Epithelial cell of proximal tubule (primary cell): ENCODE measurements around the gene ZNF474. TPM values are rescaled to one million over a fixed set of nuclear protein-coding genes. Genes with fewer than 3 reads are reported as not detected.

Experiments used
- DNase-seq: peaks from one replicate; pipeline ENCODE4 v3.0.0-alpha.2; 2011; ENCODE audit warnings: low read depth
- H3K4me3 ChIP-seq: 2 replicates; pipeline ENCODE4 v1.5.1; 2011; ENCODE audit warnings: low read depth, mild to moderate bottlenecking, low read length
- total RNA-seq: library from RNA; depleted of rRNA; stranded (reverse); fragments of >200 nt; gene quantifications from 2 replicates; pipeline ENCODE4 v1.2.3, GENCODE V29; 2015
- TF ChIP-seq, protein P1 (sequence below): conservative IDR thresholded peaks from 2 replicates; pipeline ENCODE4 v1.5.1; 2012; ENCODE audit warnings: low read depth, mild to moderate bottlenecking, low read length

The ZNF474 gene
- total RNA-seq, 1 donor from 2014 or later: not detected

DNA sequence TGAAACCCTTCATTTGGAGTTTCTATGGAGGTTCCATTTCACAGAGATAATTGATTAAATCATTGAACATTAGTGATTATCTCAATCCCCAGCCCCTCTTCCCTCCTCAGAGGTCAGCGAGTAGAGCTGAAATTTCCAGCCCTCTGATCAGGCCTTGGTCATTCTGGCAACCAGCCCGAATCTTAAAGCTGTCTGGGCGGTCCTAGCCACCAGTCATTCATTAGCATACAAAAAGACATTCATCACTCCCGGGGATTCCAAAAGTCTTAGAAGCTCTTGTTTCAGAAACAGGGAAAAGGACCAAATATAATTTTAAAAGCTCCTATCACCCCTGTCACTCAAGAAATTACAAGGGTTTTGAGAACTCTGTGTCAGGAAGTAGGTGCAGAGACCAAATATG lies 41.3 kb downstream of the ZNF474 start:
- no peak overlapping the region for H3K4me3 ChIP-seq
- DNase-seq: no peak
- TF ChIP-seq, protein P1, sequence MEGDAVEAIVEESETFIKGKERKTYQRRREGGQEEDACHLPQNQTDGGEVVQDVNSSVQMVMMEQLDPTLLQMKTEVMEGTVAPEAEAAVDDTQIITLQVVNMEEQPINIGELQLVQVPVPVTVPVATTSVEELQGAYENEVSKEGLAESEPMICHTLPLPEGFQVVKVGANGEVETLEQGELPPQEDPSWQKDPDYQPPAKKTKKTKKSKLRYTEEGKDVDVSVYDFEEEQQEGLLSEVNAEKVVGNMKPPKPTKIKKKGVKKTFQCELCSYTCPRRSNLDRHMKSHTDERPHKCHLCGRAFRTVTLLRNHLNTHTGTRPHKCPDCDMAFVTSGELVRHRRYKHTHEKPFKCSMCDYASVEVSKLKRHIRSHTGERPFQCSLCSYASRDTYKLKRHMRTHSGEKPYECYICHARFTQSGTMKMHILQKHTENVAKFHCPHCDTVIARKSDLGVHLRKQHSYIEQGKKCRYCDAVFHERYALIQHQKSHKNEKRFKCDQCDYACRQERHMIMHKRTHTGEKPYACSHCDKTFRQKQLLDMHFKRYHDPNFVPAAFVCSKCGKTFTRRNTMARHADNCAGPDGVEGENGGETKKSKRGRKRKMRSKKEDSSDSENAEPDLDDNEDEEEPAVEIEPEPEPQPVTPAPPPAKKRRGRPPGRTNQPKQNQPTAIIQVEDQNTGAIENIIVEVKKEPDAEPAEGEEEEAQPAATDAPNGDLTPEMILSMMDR: no peak

- no peak overlapping the region for H3K4me3 ChIP-seq
- DNase-seq: no peak
- TF ChIP-seq, protein P1: no peak
Observed at GRCh38 chr5:122172207-122172606, 42.9 kb downstream of the ZNF474 start.

DNA sequence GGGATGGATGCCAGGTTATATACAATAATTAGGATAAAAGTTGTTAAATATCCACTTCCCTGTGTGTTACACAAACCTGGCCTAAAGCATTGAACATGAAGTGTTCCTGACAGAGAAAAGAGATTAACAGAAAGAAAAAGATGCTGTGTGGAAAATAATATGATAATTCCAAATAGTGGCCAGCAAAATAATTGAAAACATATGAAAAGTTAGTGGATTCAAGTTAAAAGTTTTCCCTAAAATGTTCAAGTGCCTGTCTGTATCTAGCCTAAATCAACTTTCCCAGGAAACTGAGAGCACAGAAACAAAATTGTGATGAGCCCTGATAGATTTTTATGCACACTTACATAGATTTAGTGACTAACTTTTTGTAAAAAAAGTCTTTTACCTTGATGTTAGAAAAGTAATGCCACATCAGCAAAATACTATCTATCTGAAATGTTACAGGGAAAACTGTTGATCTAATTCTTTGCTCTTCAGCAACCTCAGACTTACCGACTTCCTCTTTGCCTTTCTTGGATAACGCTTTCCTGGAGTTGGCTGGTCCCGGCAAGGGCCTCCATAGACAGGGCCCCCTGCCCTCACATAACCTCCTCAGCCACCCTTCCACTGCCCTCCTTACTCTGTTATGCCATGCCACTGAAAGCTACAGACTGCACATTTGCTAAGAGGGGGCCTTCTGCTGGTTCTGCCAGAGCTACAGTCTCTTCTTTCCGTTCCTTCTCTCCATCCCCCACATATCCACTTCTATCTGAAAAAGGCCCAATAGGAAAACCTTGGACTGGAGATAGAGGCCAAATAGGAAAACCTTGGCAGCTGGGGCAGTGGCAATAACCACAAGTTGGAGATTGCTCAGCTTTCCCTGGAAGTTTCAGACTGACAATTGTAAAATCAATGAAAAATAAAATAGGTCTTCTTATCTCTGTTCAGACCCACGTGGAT lies 44.4 kb downstream of the ZNF474 start:
- H3K4me3 ChIP-seq: no peak overlapping the region
- TF ChIP-seq, protein P1: no peak
- DNase-seq: no peak

GRCh38 chr5:122175091-122175490 lies 45.7 kb downstream of the ZNF474 start:
- no peak for DNase-seq
- no peak overlapping the region for H3K4me3 ChIP-seq
- TF ChIP-seq, protein P1: no peak

- H3K4me3 ChIP-seq: no peak overlapping the region
- DNase-seq: no peak
Observed at GRCh38 chr5:122175852-122176251, 46.5 kb downstream of the ZNF474 start.

DNA sequence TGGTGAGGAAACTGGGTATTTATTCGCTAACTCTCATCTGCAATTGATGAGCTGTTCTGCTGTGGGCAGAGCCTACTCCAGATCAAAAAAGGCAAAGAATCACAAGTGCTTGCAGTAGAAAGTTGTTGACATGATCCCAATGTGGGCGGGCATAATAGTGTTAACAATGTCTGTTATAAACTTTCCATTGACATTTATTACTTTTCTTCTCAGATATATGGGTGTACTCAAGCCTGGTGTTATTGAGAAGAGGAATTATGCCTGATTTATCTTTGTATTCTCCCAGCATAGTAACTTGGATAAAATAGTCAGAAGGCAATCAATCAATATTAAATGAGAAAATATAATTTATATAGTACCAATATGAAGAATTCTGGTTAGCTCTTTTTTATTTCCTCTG lies 47.8 kb downstream of the ZNF474 start:
- DNase-seq: no peak
- no peak overlapping the region for H3K4me3 ChIP-seq
- TF ChIP-seq, protein P1: no peak

More at GRCh38 chr5:122175852-122176251, 46.5 kb downstream of the ZNF474 start:
- TF ChIP-seq, protein P1: no peak
